LNCAP (cell line): Measurements from ENCODE around the gene TBC1D9B.

Experiments
- CTCF ChIP-seq: fragments of 450-650 bp; IDR thresholded peaks from 2 replicates; pipeline ENCODE4 v1.5.1; 2017; ENCODE audit warnings: mild to moderate bottlenecking

The TBC1D9B gene

DNA sequence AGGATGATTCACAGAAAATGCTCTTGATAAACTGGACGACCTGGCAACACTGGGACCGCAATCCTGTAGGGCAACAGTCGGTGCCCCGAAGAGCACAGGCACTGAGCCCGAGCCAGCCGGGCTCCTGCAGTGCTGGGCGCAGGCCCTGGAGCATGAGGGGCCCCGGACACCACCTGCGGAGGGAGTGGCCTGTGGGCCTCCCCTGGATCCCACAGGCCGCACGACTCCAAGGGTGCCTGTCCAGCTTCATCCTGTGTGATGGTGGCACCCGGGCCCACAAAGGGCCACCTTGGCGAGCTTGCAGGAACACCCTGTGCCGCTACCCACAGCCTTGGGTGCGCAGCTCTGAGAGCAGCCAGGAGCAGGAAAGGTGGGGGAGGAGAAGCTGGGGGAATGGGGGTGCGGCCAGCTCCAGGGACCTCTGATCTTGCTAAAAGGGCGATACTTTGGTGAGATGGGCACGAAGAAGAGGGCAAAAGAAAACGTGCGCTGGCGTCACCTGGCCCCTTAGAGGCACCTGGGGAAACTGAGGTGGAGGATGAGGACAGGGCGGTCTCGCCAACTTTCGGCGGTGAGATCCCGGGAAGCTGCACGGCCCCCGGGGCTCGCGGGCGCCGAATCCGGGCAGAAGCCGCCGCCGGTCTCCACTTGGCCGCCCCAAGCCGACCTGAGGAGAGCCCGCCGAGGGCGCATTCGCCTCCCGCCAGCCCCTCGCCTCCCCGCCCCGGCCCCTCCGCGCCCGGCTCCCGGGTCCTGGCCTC, 722 bp downstream of the TBC1D9B start:
- TF ChIP-seq CTCF = no peak

GRCh38 chr5:179906294-179906794, 1.4 kb downstream of the TBC1D9B start:
- TF ChIP-seq CTCF = no peak

DNA sequence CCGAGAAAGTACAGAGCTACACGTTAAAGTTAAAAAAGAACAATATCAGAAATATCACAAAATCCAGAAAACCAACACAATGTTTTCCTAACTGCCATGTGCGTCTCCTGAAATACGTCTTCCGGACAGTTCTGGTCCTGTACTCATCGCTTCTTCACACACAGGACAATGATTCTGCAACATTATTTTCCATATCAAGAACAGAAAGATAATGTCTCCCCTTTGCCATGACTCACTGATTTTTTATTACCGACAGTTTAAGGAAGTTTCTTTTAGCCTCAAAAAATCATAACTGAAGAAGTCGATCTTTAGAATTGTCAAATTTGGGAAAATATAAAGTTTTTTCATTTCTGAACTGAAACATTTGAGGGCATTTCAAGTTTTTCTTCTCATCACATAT, 2.5 kb downstream of the TBC1D9B start:
- TF ChIP-seq CTCF = no peak

DNA sequence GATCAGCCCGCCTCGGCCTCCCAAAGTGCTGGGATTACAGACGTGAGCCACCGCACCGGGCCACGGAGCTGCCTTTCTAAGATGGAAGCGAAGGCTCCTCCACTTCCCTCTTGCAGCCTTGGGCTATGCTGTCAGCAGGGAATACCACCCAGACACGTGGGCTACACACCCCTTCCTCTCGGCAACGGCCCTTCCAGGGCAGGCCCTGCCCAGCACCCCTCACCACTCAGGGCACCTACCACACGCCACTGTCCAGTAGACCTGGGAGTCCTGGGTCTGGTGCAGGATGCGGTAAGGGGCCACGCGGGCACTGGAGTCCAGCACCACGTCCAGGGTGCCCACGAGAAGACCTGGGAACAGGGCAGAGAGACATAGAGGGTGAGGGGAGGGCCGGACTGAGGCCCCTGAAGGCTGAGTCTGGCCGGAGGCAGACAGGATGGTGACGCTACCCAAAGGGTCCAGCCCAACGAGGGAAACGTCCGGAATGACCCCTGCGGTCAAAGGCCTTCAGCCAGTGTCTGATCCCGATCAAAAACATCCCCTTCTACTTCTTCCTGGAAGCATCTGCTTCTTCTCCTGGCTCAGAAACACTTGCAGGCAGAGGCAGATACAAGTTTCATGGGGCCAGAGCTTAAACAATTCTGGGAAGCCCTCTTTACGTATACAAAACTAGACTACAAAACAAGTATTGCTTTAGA, 3.1 kb downstream of the TBC1D9B start:
- TF ChIP-seq CTCF = no peak

GRCh38 chr5:179902763-179903158, 4.9 kb downstream of the TBC1D9B start:
- no peak for TF ChIP-seq CTCF

DNA sequence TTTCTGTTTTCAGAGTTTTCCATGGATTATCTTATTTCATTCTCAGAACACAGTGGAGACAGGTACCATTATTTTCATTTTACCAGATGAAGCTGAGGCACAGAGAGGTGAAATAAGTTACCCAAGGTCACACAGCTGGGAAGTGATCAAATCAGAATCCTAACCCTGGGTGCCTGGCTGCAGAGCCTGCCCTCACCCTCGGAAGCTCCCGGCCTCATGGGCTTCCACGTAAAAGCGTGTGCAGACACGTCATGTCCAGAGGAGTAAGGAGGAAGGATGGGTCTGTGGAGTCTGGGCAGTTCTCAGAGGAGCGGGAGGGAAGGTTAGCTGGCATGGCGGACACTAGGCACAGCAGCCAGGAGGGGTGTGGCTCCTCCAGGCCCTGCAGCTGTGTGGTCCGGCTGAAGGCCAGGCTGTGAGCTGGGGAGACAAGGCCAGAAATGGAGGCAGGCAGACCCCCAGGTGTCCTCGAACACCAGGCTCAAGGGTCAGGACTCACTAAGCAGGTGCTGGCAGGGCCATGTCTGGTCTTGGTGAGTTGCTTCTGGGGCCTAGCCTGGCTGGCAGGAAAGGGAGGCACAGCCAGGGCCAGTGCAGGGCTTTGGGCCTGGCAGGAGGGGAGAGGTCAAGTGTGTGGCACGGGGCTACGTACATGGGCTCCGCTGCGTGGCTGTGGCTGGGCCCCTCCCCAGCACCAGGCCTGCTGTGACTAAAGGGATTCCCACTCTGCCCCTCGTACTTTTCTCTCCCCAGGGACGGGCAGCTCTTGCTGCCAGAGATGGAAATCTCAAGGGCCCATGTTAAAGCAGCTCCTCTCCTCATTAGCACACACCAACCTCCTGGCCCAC, 5.6 kb downstream of the TBC1D9B start:
- no peak for TF ChIP-seq CTCF

GRCh38 chr5:179901462-179901861, 6.2 kb downstream of the TBC1D9B start:
- TF ChIP-seq CTCF = no peak
